Keratinocyte (primary cell): ENCODE measurements around the gene WWC2. TPM values are rescaled to one million over a fixed set of nuclear protein-coding genes. Genes with fewer than 3 reads are reported as not detected.

ENCODE experiments used
- DNase-seq: peaks from one replicate; pipeline ENCODE4 v3.0.0-alpha.2; 2011; ENCODE audit warnings: low read depth, missing footprints, low spot score
- FAIRE-seq: peaks from 2 replicates; lab custom pipeline; 2011; peaks lifted over from hg19 to GRCh38; lab: Jason Lieb, UNC
- H2AFZ ChIP-seq: 2 replicates; pipeline ENCODE4 v1.6.0; 2012; ENCODE audit warnings: low read length, control low read depth, inconsistent platforms; ENCODE audit not compliant: control insufficient read depth
- H3K27ac ChIP-seq: 2 replicates; pipeline ENCODE4 v1.5.1; 2011; ENCODE audit warnings: low read length; ENCODE audit not compliant: control insufficient read depth, insufficient read depth
- H3K27me3 ChIP-seq: 3 replicates; pipeline ENCODE4 v1.6.0; 2011; ENCODE audit warnings: low read length; ENCODE audit not compliant: control insufficient read depth, insufficient read depth; ENCODE audit errors: extremely low read depth
- H3K36me3 ChIP-seq, 2 experiments: 2 replicates in 1 of 2; 3 replicates in 1 of 2; pipeline ENCODE4 v1.5.1; 2011; ENCODE audit warnings: low read length in 2 of 2, mild to moderate bottlenecking in 1 of 2; ENCODE audit not compliant: control insufficient read depth in 2 of 2, insufficient read depth in 2 of 2; ENCODE audit errors: extremely low read depth in 1 of 2
- H3K4me1 ChIP-seq: 3 replicates; pipeline ENCODE4 v1.5.1; 2011; ENCODE audit warnings: low read length; ENCODE audit not compliant: control insufficient read depth, insufficient read depth; ENCODE audit errors: extremely low read depth
- H3K4me2 ChIP-seq: 3 replicates; pipeline ENCODE4 v1.6.0; 2011; ENCODE audit warnings: low read depth, low read length; ENCODE audit not compliant: control insufficient read depth, insufficient read depth; ENCODE audit errors: extremely low read depth
- H3K4me3 ChIP-seq, 3 experiments: fragments of 200-600 bp in 1 of 3; sonication (generic) in 1 of 3; 2 replicates in 2 of 3; 3 replicates in 1 of 3; pipeline ENCODE4 v1.5.1; 2011 to 2016; ENCODE audit warnings: low read length in 3 of 3, mild to moderate bottlenecking in 3 of 3, control low read depth in 2 of 3, inconsistent platforms in 1 of 3, low read depth in 1 of 3, mixed read lengths in 1 of 3, mixed run types in 1 of 3, moderate library complexity in 1 of 3; ENCODE audit not compliant: control insufficient read depth in 2 of 3, insufficient read depth in 2 of 3; ENCODE audit errors: extremely low read depth in 1 of 3
- H3K79me2 ChIP-seq: 2 replicates; pipeline ENCODE4 v1.6.0; 2012; ENCODE audit warnings: low read length; ENCODE audit not compliant: control insufficient read depth, insufficient read depth
- H3K9ac ChIP-seq: 3 replicates; pipeline ENCODE4 v1.6.0; 2011; ENCODE audit warnings: low read length; ENCODE audit not compliant: control insufficient read depth, insufficient read depth; ENCODE audit errors: extremely low read depth
- H3K9me1 ChIP-seq: 3 replicates; pipeline ENCODE4 v1.6.0; 2011; ENCODE audit warnings: low read length; ENCODE audit not compliant: control insufficient read depth, insufficient read depth; ENCODE audit errors: extremely low read depth
- H3K9me3 ChIP-seq: 2 replicates; pipeline ENCODE4 v1.5.1; 2012; ENCODE audit warnings: low read depth, low read length; ENCODE audit not compliant: control insufficient read depth
- H4K20me1 ChIP-seq: 3 replicates; pipeline ENCODE4 v1.6.0; 2011; ENCODE audit warnings: low read length; ENCODE audit not compliant: control insufficient read depth, insufficient read depth; ENCODE audit errors: extremely low read depth
- EZH2 ChIP-seq: IDR thresholded peaks from one replicate; pipeline ENCODE4 v1.6.1; 2012; ENCODE audit warnings: inconsistent platforms, mild to moderate bottlenecking, low read length, moderate library complexity
- dilution Hi-C: fragments of 300-500 bp; cut with MboI; formaldehyde crosslinking; loops from one replicate; pipeline ENCODE4 v1.7.0; 2020; ENCODE audit warnings: low sequenced_read_pairs; ENCODE audit not compliant: extremely low pct_ligation_motif_present
- polyA plus RNA-seq, 5 experiments: library from polyadenylated mRNA; depleted of rRNA in 3 of 5; stranded (reverse) in 3 of 5; stranded (forward) in 1 of 5; unstranded in 1 of 5; fragments of >200 nt; gene quantifications; 1 replicate in 1 of 5; 2 replicates in 3 of 5; 3 replicates in 1 of 5; pipeline versions ENCODE4 v1.2.1 to v1.2.3, GENCODE V29; 2011 to 2012; ENCODE audit warnings: missing spikeins in 2 of 5, low read depth in 1 of 5, low replicate concordance in 1 of 5
- TF ChIP-seq, protein P1 (sequence below), 3 experiments: IDR thresholded peaks in 1 of 3; conservative IDR thresholded peaks in 1 of 3; optimal IDR thresholded peaks in 1 of 3; 2 replicates in 2 of 3; 3 replicates in 1 of 3; pipeline versions ENCODE3 to v1.5.1; 2011; ENCODE audit warnings: low read length in 3 of 3, mild to moderate bottlenecking in 3 of 3, moderate library complexity in 2 of 3, control low read depth in 1 of 3, inconsistent platforms in 1 of 3; ENCODE audit not compliant: insufficient read depth in 2 of 3; ENCODE audit errors: extremely low read depth in 1 of 3

The WWC2 gene
- polyA plus RNA-seq, 1 donor (not counting 4 experiments of a cell fraction or from before 2014, with no cell fraction given): 15.4 TPM

- Histone ChIP-seq H3K27me3 (no peaks in the 10 kb centered on the region), H3K4me2 (no peak overlapping the region), H3K4me1 (no peaks in the 10 kb centered on the region), H3K9me3 (no peaks in the 10 kb centered on the region), H3K9ac (no peak overlapping the region), H3K9me1 (no peaks in the 10 kb centered on the region), H2AFZ (no peak overlapping the region), H4K20me1 (no peaks in the 10 kb centered on the region), H3K36me3 (peaks cover 12 to 16% of the 10 kb centered on the region in 2 experiments), H3K79me2 (no peaks in the 10 kb centered on the region), H3K4me3 (no peak overlapping the region), H3K27ac (no peak overlapping the region)
- DNase-seq: no peak
- dilution Hi-C loops: no loop called here
- no peak for FAIRE-seq
- TF ChIP-seq, protein P1, sequence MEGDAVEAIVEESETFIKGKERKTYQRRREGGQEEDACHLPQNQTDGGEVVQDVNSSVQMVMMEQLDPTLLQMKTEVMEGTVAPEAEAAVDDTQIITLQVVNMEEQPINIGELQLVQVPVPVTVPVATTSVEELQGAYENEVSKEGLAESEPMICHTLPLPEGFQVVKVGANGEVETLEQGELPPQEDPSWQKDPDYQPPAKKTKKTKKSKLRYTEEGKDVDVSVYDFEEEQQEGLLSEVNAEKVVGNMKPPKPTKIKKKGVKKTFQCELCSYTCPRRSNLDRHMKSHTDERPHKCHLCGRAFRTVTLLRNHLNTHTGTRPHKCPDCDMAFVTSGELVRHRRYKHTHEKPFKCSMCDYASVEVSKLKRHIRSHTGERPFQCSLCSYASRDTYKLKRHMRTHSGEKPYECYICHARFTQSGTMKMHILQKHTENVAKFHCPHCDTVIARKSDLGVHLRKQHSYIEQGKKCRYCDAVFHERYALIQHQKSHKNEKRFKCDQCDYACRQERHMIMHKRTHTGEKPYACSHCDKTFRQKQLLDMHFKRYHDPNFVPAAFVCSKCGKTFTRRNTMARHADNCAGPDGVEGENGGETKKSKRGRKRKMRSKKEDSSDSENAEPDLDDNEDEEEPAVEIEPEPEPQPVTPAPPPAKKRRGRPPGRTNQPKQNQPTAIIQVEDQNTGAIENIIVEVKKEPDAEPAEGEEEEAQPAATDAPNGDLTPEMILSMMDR (optimal IDR thresholded peaks at IDR 0.05 in 1 of 3, IDR thresholded peaks at IDR 0.05 in 1 of 3, conservative IDR thresholded peaks at IDR 0.05 in 1 of 3; ENCODE audit: extremely low read depth in 1 of 3, insufficient read depth in 2 of 3, low read length in 3 of 3): no peak
- no peak for TF ChIP-seq EZH2
Observed at GRCh38 chr4:183248201-183248600, 149.1 kb downstream of the WWC2 start.

- Histone ChIP-seq H3K9me1 (no peaks in the 10 kb centered on the region), H4K20me1 (no peaks in the 10 kb centered on the region), H3K9ac (no peak overlapping the region), H3K79me2 (no peaks in the 10 kb centered on the region), H3K4me3 (no peak overlapping the region), H3K27me3 (no peaks in the 10 kb centered on the region), H3K9me3 (no peaks in the 10 kb centered on the region), H3K27ac (no peak overlapping the region), H3K36me3 (peaks cover 18 to 22% of the 10 kb centered on the region in 2 experiments), H3K4me1 (no peaks in the 10 kb centered on the region), H3K4me2 (no peak overlapping the region), H2AFZ (no peak overlapping the region)
- DNase-seq (no peak), FAIRE-seq (peak; percentile 84)
- dilution Hi-C loops: loop anchor here (25.0 kb wide), 1 partner anchor 313 kb away; no protein-coding TSS in a partner anchor
- no peak for TF ChIP-seq EZH2
- TF ChIP-seq, protein P1 (optimal IDR thresholded peaks at IDR 0.05 in 1 of 3, IDR thresholded peaks at IDR 0.05 in 1 of 3, conservative IDR thresholded peaks at IDR 0.05 in 1 of 3; ENCODE audit: extremely low read depth in 1 of 3, insufficient read depth in 2 of 3, low read length in 3 of 3): peak; percentile 24 to 56 (median 29)
Observed at GRCh38 chr4:183249854-183250253, 150.8 kb downstream of the WWC2 start.
